Measurements from ENCODE around the gene RASGRF1.
"Not testable (repeated sequence)": the region's sequence is repeated elsewhere in the genome, so short reads cannot be mapped to it uniquely, and the experiment has no call there.

The RASGRF1 gene

GRCh38 chr15:78929536-78930264, 160.9 kb downstream of the RASGRF1 start:
- DNase-seq (ENCODE audit: low spot score): no peak

- no peak for DNase-seq (ENCODE audit: low spot score)
Observed at GRCh38 chr15:78928616-78929093, 161.9 kb downstream of the RASGRF1 start.

- DNase-seq (ENCODE audit: low spot score): not testable (repeated sequence)
Observed at GRCh38 chr15:78928176-78928575, 162.4 kb downstream of the RASGRF1 start.

GRCh38 chr15:78927077-78927790, 163.3 kb downstream of the RASGRF1 start:
- DNase-seq (ENCODE audit: low spot score): no peak

- no peak for DNase-seq (ENCODE audit: low spot score)
Observed at GRCh38 chr15:78925956-78926743, 164.4 kb downstream of the RASGRF1 start.

GRCh38 chr15:78925076-78925624, 165.4 kb downstream of the RASGRF1 start:
- no peak for DNase-seq (ENCODE audit: low spot score)

GRCh38 chr15:78923480-78924360, 166.9 kb downstream of the RASGRF1 start:
- DNase-seq (ENCODE audit: low spot score): no peak

- DNase-seq (ENCODE audit: low spot score): no peak
Observed at GRCh38 chr15:78923015-78923414, 167.6 kb downstream of the RASGRF1 start.

- DNase-seq (ENCODE audit: low spot score): no peak
Observed at GRCh38 chr15:78922527-78922926, 168.1 kb downstream of the RASGRF1 start.

GRCh38 chr15:78921940-78922339, 168.6 kb downstream of the RASGRF1 start:
- no peak for DNase-seq (ENCODE audit: low spot score)

GRCh38 chr15:78921517-78921916, 169.1 kb downstream of the RASGRF1 start:
- no peak for DNase-seq (ENCODE audit: low spot score)

GRCh38 chr15:78917888-78918287, 172.7 kb downstream of the RASGRF1 start:
- DNase-seq (ENCODE audit: low spot score): no peak

- no peak for DNase-seq (ENCODE audit: low spot score)
Observed at GRCh38 chr15:78916088-78916487, 174.5 kb downstream of the RASGRF1 start.

- DNase-seq (ENCODE audit: low spot score): no peak
Observed at GRCh38 chr15:78915341-78916087, 175.1 kb downstream of the RASGRF1 start.

GRCh38 chr15:78914027-78914764, 176.4 kb downstream of the RASGRF1 start:
- DNase-seq (ENCODE audit: low spot score): no peak

- DNase-seq (ENCODE audit: low spot score): no peak
Observed at GRCh38 chr15:78913012-78913411, 177.6 kb downstream of the RASGRF1 start.

GRCh38 chr15:78912316-78912715, 178.3 kb downstream of the RASGRF1 start:
- no peak for DNase-seq (ENCODE audit: low spot score)

- DNase-seq (ENCODE audit: low spot score): no peak
Observed at GRCh38 chr15:78910271-78910670, 180.3 kb downstream of the RASGRF1 start.

All from RKO (cell line).